ENCODE data around the gene TSPAN18.

GRCh38 chr11:44746894-44747293 is 20.1 kb downstream of the TSPAN18 start:
- TF ChIP-seq, protein P1, sequence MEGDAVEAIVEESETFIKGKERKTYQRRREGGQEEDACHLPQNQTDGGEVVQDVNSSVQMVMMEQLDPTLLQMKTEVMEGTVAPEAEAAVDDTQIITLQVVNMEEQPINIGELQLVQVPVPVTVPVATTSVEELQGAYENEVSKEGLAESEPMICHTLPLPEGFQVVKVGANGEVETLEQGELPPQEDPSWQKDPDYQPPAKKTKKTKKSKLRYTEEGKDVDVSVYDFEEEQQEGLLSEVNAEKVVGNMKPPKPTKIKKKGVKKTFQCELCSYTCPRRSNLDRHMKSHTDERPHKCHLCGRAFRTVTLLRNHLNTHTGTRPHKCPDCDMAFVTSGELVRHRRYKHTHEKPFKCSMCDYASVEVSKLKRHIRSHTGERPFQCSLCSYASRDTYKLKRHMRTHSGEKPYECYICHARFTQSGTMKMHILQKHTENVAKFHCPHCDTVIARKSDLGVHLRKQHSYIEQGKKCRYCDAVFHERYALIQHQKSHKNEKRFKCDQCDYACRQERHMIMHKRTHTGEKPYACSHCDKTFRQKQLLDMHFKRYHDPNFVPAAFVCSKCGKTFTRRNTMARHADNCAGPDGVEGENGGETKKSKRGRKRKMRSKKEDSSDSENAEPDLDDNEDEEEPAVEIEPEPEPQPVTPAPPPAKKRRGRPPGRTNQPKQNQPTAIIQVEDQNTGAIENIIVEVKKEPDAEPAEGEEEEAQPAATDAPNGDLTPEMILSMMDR (IDR thresholded peaks at IDR 0.05): no peak
- no peak for TF ChIP-seq POLR2A (IDR thresholded peaks at IDR 0.05)

Measured in transverse colon (tissue), 3 donors.